Measurements from ENCODE around the gene CLTB.

CLTB gene

DNA sequence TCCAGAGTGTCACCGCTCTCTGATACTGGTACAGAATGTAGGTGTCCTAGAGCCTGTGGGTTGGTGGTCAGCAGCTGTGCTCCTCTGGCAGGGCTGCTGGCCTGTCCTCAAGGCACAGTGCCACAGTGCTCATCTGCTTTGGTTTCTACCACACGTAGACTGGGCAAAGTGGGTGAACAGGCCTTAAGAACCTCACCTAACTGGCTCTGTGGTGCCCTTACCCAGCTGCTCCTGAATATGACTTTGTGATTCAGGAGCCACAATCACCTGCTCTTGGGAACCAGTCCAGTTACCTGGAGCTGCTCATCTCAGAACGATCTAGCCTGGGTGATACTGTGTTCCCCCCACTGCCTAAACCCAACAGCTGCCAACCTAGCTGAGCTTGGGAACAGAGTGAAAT is 34.4 kb downstream of the CLTB start:
- no peak for DNase-seq

DNA sequence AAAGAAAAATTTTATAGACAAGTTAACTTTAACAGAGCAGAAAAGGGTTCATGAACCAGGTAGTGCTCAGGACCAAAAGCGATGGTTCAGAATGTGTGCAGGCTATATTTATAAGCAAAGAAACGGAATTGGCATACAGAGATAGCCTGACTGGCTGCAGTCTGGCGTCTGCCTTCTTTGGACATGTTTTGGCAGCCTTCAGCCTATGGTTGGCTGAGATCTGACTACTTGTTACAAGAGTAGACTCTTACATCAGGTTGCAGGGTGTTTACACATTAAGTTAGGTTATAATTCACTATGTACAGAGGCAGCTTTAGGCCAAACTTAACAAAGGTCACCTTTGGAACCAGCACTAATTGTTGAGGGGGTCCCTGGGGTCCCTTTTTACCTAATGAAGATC is 34.9 kb downstream of the CLTB start:
- DNase-seq = no peak

DNA sequence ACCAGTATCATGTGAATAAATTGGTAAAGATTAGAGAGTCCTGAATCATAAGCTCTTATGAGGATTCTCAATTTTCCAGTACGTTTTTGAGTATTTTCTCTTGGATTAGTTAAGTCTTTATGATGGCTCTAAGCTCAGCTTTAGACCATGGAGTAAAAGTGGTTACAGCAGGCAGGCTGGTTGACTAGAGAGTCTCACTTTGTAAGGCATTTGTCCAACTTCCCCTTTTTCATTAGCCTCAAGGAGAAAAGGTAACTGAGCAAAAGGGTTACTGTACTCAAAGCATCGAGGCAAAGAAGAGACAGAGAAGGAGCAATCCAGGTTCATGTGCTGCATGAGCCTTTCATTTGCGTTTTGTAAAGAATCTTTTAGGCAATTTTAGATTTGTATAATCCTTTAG is 36.5 kb downstream of the CLTB start:
- DNase-seq = no peak

DNA sequence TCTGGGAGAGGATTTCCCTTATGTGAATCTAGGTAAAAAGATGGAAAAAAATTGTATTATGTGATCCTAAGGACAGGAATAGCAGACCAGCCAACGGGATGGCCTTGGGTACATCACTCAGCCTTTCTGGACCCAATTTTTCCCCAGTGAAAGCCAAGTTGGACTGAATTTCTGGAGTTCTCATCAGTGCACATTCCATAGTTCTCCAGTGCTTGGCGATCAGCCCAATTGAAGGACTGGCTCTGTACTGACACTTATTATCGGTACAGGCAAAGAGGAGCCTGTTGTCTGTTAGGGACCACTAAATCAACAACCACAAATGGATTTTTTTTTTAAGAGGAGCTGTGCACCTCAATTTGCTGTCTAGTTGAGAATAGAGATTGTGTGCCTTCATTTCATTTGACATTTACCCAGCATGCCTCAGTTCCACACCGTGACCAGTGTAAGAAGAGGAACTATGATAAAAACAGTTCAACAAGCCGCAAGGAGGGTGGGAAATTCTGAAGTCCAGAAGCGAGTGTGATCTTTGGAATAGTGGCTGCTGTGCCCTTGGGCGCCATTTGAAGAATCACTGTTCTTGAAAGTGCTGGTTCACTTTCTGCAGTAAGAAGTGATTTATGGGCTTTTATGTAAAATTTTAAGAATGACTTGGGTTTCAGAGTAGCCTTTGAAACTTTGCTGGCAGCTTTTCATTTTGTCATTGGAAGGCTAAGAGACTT is 43.1 kb downstream of the CLTB start:
- DNase-seq = no peak

DNA sequence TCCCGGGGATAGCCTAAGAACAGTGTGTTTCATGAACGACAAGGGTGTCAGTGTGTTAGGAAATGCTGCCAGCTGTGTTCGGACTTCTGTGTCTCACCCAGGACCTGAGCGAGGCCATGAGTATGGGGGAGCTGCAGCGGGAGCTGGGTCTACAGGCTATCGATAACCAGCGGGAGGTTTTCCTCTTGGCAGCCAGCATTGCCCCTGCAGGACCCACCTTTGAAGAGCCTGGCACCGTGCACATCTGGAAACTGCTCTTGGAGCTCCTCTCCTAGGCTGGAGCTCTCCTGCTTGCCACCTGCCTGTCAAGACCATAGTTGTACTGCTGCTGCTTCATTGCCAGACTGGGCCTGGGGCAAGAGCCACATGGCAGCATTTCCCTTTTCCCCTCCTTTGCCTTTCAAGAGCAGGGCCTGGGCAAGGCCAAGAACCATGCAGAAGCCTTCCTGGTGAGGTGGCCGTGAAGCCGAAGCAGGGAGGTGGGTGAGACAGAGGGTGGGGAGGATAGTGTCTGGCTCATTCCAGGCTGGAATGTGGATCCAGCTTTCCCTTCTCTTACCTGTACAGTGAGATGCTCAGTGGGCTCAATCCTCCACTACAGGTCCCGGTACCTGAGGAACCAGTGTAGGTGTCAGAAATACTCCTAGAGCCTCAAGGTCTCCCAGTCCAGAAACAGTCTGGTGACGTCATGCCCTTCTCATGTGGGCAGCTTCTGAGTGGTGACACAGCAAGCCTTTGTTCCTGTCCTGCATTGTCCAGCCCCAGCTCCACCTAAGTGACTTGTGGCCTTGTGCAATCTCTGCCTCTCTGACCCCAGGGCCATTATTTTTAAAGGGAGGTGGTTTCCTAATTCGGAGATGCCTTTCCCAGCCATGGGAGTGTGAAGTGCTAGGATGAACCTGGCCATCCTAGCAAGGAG is 44.5 kb downstream of the CLTB start:
- no peak for DNase-seq

DNA sequence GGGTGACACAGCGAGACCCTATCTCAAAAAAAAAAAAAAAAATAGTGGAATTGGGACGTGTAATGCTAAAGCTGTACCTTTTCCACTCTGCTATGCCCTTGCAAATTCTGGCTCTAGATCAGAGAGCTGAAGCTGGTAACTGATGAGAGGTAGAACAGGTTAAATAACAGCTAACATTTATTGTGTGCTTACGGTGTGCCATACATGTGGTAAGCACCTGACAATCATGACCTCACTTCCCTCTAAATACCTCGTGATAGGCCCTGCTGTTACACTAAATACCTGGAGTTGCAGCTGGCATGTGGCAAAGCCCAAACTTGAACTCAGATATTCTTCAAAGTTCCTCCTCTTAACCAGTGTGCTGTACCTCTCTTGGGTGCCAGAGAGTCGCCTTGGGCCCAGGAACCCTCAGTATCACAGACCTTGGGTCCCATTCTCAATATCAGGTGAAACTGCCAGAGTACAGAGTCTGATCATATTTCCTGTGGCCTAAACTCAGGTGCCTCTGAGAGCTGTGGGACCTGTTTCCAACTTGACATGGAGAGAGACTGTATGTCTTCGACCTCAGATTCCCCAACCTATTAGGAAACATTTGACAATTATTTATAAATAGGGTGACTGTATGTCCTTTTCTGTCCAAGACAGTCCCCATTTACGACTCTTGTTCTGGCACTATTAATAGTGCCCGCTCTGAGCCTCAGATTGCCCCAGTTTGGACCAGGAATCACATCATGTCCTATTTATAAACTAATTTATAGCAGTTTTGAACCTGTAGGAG is 46.2 kb downstream of the CLTB start:
- DNase-seq = no peak

DNA sequence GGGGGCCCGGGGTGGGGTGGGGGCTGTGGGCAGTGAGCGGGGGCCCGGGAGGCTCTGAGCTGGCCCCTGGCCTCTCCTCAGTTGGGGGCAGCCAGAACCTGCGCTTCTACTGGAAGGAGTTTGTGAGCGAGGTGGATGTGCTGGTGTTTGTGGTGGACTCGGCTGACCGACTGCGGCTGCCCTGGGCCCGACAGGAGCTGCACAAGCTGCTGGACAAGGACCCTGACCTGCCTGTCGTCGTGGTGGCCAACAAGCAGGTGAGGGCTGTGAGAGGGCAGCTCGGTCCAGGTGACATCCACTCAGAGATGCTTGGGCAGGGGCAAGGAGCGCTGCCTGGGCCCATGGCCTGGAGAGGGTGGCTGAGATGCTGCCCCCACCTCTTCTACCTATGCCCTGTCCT is 47.6 kb downstream of the CLTB start:
- no peak for DNase-seq

DNA sequence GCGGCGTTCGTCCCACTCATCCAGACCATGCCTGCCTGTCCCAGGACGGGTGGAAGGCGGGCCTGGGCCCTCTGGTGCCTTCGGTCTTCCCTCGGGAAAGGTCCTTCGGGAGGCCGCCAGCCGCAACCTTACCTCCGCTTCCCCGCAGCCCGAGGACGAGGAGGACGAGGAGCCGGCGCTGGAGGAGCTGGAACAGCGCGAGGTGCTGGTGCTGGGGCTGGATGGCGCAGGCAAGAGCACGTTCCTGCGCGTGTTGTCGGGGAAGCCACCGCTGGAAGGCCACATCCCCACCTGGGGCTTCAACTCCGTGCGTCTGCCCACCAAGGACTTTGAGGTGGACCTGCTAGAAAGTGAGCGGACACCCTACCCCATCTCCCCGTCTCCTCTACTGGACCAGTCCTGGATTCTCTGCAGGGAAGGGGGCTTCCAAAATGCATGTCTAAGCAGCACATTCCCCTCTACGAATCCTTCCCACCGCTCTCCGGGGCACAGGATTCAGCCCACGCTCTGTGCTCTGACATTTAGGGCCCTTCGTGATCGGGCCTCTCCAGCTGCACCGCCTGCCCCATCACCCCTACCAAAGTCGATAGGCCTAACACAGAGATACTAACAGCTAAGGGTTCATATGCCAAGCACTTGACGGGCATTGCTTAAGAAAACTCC is 50.0 kb downstream of the CLTB start:
- no peak for DNase-seq

DNA sequence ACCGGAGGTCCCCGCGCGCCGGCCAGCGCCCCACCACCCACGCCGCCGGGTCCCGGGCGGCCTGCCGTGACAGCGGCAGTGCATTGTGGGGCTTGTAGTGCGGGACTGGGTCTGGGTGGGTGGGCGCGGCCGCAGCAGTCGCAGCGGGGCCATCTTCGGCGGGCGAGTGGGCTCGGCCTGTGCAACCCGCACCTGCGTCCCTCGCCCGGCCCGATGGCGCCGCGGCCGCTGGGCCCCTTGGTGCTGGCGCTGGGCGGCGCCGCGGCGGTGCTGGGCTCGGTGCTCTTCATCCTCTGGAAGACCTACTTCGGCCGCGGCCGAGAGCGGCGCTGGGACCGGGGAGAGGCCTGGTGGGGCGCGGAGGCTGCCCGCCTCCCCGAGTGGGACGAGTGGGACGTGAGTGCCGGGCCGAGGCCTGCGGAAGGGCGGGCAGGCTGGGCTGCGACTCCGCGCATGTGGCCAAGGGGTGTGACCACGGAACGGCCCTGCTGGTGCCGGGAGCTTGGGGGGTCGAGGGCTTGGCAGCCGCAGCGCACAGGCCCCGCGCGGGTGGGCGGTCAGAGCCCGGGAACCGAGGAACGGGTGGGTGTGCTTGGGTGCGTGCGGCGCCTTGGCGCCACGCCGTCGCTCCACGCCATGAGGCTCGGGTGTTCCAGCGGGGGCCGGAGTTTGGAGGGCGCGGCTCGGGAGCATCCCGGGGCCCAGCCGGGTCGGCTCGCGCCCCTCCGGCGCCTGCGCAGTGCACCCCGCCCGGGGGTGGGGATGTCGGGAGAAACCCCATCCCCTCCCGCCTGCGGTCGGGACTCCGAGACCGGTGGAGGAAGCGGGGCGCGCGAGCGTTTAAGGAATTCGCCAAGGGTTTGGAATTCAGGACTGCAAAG is 50.7 kb downstream of the CLTB start, which contains the start of gene ARL10:
Gene ARL10 (plus strand): TSS at position 137 of the 881 bp plus-strand sequence. CDS start 77 bp downstream, at position 214.
- no peak for DNase-seq

DNA sequence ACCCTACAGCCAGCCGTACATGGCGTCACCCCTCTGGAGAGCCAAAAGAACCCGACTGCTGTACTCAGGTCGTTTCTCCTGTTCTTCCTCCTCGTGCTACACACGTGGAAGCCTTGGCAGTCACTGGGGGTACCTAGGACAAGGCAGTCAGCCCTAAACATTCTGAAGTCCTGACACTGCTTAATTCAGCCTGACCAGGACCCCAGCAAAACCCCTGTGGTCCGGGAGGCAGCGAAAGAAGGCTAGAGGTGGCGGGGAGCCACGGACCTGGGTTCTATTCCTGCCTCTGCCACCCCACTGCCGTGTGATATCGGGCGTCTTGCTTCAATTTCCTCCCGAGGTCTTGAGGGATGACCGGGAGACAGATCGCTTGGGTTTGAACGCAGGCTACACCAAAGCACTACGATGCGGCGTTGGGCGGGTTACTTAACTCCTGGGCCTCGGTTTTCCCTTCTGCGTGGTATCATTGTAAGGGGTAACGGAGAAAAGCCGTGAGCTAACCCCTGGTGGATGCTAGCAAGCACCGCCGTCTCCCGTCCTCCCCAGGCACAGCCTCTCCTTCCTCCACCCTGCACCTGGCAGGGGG is 51.5 kb downstream of the CLTB start:
- DNase-seq = no peak

DNA sequence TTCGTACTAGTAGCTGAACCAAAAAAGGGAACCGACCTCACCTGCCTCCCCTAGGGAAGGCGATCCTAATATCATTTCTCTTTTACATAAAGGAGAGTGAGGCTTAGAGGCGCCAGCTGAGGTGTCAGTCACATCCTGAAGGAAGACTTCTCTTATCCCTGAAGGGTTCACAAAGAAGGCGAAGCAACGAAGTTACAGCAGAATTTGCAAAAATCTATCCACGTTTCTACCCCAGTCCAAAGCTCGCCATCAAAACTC is 54.2 kb downstream of the CLTB start:
- no peak for DNase-seq

DNA sequence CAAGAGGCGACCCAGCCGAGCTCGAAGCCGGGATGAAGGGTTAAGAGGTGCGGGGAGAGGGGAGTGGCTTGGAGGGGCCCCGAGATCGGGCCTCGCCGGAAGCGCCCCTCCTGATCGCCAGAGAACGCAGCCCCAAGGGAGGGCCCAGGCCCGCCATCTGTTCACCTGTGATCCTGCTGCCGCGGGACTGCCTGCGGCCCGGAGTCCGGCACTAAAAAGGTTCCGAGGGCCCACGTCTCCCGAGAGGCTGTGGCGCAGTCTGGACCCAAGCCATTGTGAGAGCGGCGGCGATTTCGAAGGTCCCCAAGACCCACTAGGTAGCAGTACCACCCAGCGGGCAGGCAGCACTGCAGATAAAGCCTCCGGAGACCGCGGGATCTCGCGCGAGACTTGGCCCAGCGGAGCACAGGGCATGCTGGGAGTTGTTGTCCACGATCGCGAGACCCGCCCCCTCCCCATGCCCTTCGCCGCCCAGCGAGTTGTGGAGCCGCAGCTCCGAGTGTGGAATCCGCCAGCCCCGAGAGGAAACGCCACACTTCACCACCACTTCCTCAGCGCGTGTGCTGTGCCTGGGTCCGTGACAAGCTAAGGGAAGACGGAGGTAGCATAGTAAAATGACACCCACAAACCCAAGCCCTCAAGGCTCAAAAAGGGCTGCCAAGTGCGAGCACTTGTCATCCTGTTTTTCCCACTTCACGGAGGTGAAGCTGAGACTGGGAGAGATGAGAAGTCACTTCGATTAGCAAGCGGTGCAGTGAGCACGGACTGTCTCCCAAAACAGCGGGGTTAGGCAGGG is 54.7 kb downstream of the CLTB start, which contains the start of gene KIAA1191:
Gene KIAA1191 (minus strand): TSS at position 328 of the 796 bp plus-strand sequence. CDS start 2,256 bp downstream, outside the sequence.
- DNase-seq = peak; percentile 71

DNA sequence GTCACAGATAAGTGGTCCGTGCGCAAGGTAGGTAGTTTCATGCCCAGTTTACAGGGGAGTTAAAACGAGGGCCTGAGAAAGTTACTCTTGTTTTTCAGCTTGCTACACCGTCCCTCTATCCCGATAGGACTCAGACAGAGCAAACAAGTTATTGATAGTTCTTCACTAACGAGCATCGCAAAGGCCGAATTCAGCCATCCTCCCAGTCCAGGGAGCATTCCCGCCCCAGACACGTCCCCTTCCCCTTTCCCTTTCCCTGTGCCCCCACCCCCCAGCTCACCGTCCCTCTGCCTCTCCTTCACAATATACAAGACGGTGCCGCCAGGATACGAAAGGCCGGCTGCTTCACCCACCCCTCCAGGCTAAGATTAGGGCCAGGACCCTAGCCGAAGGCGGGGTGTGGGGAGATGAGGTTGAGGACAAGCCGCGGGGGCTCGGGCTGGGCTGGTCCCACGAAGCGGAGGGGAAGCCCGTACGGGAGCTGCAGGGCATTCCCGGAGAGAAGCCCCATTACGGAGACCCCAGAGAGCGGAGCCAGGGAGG is 55.4 kb downstream of the CLTB start:
- no peak for DNase-seq

DNA sequence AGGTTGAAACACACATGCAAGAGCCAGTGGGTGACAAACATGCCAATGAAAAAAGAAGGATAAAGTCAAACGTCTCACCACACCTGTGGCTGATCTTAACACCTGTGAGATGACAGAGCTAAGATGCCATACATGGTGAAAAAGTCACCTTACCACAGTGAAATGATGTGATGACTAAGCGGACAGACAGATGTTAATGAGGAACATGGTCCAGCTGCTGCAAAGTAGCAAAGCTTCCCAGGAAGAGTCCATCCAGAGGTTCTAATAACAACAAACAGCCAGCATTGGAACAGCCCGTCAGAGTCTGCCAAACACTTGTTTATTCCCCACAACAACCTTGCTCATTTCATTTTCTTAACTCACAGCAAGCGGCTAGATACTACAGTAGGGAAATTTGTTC is 56.7 kb downstream of the CLTB start:
- DNase-seq = no peak

DNA sequence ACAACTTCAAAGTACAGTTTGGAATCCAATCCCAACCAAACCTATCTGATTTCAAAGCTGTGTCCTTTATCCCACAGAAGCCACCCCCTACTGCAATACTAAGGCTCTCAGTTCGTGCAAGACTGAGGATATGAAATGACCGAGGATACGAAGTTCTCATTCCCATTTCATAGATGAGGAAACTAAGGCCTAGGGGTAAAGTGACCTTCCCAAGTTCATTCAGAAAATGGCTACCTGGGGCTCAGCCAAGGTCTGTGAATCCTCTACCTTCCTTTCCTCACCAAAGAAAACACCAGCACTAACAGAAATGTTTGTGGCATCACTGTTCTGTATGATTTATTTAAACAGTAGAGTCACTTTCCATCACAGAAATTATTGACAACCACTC is 60.2 kb downstream of the CLTB start:
- DNase-seq = no peak

DNA sequence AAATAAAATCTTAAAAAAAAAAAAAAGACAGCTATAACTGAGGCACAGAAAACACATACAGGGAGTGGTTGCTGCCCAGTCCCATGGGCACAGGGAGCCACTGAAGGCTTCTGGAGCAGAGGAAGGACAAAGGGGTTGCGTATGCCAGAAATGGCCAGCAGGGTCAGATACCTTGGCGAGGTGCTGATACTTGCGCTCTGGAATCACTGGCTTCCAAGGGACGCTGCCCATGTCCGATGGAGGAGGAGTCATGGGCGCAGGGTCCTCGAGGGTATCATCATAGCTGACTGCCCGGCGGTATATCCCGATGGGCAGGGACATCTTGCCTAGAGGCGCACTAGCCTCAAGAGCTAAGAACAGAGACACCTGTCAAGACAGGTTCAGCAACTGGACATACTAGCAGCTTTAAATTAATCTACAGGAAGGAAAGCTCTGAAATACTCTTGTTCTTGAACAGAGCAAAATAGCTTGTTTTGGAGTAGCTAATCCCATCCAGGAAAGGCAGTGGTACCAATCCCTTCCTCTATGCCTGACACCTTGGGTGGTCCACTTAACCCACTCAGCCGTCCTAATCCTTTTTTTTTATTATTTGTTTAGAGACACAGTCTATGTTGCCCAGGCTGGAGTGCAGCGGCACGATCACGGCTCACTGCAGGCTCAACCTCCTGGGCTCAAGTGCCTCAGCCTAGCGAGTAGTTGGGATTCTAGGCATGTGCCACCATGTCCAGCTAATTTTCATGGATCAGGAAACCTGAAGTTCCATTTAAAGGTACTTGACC is 60.8 kb downstream of the CLTB start:
- DNase-seq = no peak

DNA sequence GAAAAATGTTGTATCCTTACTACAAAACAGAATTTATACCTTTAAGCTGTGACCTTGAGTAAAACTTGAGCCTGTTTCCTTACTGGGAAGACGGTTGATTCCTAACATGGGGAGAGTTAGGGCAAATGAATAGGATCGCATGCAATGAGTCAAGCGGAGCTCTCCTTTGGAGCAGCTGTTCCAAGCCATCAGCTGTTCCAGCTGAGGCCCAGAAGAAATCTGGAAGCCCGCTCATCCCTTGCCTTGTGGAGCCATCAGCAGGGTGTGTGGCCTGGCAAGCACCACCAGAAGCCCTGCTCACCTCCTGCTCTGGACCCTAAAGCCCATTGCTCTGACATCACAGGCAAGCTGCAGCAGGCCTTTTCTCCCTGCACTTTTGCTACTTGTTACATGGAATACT is 62.8 kb downstream of the CLTB start:
- no peak for DNase-seq

DNA sequence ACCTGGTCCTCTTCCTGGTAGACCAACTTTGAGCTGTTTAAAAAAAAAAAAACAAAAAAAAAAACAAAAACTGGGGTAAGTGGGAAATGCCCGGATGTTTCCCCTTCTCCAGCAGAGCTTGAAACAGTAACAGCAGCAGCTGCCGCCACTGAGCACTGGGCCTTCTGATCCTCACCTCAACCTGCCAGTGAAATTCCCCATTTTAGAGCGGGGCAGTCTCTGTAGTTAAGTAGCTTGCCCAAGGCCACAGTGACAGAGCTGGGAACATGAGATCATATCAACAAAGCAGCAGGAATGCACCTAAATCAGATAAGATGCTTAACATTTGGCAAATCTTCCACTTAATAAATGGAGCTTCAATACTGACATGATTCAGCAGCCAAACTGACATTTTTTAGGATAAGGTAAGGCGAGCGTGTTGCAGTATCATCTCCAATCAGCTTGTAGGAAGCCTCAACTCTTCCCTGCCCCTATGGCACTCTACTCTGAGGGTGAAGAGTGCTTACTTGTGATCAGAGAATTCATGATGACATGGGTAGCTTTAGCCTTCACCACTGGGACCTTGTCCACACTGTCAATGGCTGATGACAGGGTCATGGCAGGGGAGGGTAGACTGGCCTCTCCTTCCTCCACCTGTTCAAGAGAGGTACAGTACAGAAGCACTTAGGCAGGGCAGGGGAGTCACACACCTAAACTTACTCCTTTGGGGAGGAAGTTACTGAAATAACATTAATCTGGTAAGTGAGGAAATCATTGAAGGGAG is 64.0 kb downstream of the CLTB start:
- DNase-seq = no peak

DNA sequence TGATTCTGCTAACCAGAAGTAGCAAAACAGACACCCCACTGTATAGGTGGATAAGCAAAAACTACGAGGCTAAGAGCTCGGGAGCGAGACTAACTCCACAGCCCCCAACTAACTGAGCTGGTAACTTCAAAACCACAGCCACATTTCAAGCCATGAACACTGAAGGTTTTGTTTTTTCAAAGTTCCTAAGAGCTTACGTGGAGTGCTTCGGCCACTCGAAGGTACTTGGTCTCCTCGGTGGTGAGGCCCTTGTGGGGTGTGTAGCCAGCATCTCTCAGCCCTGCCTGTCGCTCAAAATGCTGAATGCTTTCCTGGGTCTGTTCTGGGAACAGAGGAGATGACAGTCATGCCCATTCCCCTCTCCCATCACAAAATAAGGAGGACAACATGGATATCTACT is 65.9 kb downstream of the CLTB start:
- DNase-seq = no peak
